Left forelimb (tissue), 1 donor: ENCODE data around the gene SLC6A3.

Experiments
- DNase-seq: peaks from one replicate; pipeline ENCODE4 v3.0.0-alpha.2; 2018; ENCODE audit warnings: low spot score

Gene SLC6A3

DNA sequence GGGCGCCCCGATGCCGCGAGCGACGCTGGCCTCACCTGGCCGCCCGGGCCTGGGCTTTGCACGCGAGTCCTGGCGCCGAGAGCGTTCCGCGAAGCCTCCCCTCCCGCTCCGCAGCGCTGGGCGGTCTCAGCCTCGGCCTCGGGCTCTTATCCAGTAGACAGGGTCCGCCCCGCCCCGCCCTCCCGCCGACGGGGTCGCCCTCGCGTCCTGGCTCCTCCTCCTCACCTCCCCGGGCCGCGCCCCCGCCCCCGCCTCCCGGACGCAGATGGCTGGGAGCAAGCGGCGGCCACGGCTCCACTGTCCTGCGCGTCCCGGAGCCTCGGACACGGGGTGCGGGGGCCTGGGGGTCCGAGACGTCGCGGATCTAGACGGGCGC, at the start of gene SLC6A3:
TSS of gene SLC6A3 (minus strand) at position 128 of the 376 bp plus-strand sequence. CDS start 2,243 bp downstream, outside the sequence.
- DNase-seq = peak; percentile 72

- no peak for DNase-seq
Observed at GRCh38 chr5:1493941-1494340, 48.7 kb upstream of the SLC6A3 start.

DNA sequence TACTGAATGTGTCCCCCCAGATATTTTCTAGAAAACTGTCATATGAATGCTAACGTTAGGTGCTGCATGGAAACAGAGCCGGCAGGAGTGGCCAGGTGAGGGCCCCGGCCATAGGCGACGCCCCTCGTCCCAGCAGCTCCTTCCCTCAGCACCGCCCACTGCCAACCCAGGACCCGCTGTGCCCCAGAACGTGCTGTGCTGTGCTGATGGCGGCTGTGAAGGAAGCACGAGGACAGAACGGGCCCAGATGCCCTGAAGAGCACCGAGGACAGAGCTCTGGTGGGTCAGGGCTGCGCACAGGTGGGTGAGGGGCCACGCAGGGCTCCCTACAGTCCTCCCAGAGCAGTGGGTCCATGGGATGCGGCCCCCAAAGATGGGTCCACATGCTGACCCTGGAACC, 48.2 kb upstream of the SLC6A3 start:
- no peak for DNase-seq

DNA sequence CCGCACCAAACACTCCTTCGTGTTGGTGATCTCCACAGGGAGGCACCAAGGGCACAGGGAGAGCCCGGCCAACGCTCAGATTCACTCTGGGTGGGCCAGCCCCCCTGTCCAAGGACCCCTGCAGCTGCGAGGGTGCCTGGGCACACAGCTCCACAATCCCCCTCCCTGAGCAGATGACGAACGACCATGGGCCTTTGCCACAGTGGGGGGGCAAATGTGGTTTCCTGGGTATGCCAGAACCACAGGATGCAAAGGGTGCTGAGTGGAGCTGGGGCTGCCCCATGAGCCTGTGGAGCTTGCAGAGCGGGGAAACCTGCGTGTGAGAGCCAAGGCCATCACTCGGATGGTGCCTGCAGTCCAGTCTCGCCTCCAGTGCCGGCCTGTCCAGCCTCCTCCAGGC, 47.5 kb upstream of the SLC6A3 start:
- DNase-seq = no peak

DNA sequence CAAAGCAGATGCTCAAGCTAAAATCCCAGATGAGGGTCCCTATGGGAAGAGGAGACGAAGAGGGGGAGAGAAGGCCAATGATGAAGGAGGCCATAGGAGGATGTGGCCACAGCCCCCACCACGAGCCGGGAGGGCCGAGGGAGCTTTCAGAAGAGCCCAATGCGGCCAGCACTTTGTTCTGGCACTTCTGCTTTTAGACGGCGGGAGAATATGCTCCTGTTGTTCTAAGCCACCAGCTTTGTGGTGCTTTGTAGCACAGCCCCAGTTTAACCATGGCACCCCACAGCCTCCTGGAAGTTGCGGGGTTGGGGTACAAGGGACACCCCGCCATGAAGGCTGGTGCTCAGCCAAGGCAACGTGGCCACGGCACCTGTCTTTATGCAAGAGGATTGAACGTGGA, 45.1 kb upstream of the SLC6A3 start:
- DNase-seq = no peak

DNA sequence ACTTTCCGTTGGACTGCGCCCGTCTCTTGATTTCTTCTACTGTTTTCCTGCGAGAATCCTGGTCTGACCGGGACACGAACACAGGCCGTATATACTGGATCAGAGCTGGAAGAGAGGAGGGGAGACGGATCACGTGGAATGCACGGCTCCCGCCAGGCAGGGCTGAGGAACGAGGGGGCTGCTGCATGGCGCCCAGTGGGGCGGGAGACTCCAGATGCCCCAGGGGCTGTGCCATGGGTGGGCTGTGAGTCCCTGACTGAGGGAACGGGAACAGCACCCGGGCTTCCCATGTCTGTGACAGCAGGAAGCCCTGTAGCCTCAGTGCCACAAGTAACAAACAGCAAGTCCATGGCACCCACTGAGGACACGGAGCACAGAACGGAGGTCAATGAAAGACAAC, 44.5 kb upstream of the SLC6A3 start:
- DNase-seq = no peak

DNA sequence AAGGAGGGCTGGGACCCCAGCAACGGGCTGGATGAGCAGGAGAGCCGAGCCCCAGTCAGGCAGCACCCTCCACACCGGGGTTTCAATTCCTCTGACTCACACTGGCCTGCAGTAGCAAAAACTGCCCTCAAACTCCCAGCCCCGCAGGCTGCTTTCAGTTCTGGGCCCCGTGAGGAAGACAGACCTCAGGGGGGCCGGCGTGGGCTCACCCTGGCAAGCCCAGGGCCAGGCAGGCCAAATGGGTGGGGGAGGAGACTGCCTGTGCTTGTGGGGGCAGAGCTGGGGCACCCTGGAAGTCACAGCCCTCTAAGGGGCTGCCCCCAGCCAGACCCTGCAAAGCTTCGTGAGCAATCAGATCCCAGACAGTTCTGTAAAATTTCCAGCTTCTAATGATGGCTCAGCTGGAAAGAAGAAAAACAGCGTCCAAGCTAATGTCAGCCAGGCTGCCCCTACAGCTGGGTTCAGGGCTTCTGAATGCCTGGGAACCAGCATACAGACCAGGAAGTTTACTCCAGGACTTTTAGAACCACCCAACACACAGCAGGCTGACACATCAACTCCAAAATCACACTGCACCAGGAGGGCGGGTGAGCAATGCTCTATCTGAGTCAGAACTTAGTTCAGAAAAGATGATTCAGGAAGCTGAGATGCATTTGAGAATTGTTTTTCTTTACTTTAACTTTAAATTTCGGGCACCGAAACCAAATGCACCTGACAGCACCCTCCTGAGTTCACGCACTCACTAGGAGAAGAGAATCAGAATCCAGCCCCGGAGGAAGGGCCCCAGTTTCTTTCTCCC, 43.8 kb upstream of the SLC6A3 start:
- no peak for DNase-seq

DNA sequence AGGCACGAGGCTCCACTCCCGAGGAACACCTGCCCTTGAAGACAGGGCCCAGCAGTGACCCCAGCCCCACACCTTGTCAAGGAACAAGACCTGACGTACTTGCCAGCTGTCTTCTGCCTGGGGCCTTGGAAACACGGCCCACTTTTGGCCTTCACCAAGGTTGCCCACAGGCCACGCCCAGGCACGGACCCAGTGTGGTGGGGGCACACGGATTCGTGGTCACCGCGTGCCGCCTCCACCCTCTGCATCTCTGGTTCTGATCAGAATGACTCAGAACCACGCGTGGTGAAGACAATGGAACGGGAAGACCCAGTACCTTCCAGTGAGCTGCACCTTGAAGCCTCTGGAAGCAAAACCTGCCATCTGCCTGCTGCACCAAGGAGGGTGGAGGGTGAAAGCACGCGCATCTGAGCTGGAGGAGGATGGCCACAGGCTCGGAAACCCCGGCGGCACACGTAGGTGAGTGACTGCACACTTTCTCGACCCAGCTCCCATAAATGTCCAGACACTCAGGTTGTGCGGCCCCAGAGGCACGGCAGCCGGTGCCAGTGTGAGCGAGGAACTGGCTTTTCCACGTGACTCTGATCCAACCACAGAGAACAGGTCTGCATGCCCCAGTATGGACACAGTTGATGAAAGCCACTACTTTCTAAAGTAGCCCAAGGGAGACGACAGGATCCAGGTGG, 42.0 kb upstream of the SLC6A3 start:
- DNase-seq = no peak

DNA sequence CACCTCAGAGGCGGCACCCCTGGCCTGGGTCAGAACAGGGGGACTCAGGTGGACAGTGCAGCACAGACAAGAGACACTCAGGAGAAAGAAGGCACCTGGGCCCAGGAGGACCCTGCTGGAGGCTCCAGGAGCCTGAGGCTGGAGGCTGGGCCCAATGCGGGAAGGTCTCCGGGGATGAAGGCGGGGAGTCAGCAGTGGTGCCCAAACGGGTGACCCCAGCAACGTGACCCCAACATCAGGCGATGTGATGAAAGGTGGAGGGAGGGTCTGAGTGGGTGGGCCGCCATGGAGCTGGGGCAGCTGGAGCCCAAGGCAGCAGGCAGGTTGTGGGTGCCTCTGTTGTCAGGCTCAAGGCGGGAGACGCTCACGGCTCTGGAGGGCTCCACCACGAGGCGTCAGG, 41.0 kb upstream of the SLC6A3 start:
- DNase-seq = no peak

- no peak for DNase-seq
Observed at GRCh38 chr5:1485579-1486118, 40.4 kb upstream of the SLC6A3 start.

- no peak for DNase-seq
Observed at GRCh38 chr5:1484730-1485578, 39.7 kb upstream of the SLC6A3 start.

- no peak for DNase-seq
Observed at GRCh38 chr5:1483856-1484729, 38.9 kb upstream of the SLC6A3 start.

DNA sequence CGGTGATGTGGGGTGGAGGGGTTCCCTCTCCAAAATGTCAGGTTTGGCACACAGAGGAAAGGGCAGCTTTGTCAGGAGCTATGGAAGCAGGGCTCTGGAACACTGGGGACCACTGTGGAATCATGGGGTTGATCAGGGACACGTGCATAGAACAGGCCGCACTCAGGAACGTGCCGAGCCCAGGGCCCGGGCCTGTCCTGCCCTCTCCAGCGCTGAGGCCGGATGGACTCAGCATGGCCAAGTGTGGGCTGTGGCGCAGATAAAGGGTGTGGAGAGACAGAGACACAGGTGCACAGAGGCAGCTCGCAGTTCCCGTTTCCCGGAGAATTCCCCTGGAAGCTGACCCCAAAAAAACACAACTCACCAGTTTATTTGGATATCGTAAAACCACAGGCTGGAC, 37.8 kb upstream of the SLC6A3 start:
- no peak for DNase-seq

DNA sequence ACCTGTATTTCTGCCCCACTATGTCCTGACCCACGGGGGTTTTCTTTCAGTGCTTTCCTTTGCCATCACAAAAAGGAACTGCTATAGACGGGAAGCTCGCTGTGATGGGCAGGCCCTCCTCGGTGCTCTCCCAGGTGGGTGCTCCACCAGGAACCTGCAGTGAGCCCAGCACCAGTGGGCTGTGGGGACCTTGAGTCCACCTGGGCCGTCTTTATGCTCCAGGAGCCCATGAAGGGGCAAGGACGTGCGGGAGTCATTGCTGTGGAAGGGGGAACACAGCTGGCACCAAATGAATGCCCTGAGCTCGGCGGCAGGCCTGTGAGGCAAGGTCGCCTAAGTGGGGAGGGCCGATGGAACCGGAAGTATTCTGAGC, 36.7 kb upstream of the SLC6A3 start:
- no peak for DNase-seq

- DNase-seq = no peak
Observed at GRCh38 chr5:1481266-1481958, 36.2 kb upstream of the SLC6A3 start.

GRCh38 chr5:1480806-1481205, 35.6 kb upstream of the SLC6A3 start:
- DNase-seq = no peak

DNA sequence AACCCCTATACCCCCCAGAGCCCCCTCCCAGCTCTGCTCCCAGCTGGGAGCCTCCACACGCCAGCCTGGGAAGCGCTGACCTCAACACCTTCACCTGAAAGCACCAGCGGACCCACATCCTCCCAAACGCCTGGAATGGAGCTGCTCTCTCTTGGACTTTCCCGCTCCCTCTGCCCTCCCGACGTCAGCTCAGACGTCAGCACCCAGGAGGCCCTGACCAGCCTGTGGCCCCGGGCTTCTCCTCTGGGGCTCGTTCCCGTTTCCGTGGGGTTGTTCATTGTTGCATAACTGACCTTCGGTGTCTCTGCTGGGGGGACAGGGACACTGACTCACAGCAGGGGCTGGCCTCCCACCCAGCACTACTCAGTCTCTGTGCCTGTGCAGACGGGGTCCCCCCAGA, 35.0 kb upstream of the SLC6A3 start:
- DNase-seq = no peak

GRCh38 chr5:1479581-1480188, 34.4 kb upstream of the SLC6A3 start:
- DNase-seq = no peak

GRCh38 chr5:1479066-1479465, 33.8 kb upstream of the SLC6A3 start:
- DNase-seq = no peak

DNA sequence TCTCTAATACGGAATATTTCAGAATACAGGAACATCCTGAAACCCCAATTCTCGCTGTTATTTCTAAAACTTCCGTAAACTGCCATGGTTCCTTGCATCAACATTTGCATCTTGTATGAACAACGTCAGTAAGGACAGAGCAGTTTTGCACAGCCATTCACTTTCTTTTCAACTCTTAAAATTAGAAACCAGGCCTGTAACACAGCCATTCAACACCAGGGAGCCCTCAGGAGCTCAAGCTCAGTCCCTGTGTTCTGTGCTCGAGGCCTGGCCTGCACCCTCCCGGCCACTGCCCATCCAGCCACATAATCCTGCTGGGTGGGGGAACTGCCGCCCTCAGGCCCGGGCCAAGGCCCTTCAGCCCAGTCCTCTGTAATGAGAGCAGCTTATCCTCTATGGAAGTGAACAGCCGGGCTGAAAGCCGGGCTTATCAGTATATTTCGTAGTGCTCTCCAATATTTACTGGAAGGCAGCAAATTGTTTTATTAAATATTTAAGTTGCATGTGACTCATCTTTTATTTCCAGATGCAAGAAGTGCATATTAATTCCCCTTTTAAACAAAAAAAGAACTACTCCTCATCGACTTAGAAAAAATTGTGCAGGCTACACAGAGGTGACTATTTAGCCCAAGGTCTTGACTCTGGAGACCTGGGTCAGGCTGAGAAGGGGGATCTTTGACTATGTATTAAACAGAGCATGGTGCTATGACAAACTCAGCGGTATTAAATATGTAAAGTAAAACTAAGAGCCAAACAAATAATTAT, 33.2 kb upstream of the SLC6A3 start:
- DNase-seq = no peak
